GM12892 (cell line): ENCODE data around the gene MED22.

ENCODE experiments used
- POLR2A ChIP-seq: IDR thresholded peaks from 2 replicates; pipeline ENCODE4 v1.6.1; 2011; ENCODE audit warnings: low read depth, low read length, control low read depth
- TAF1 ChIP-seq: IDR thresholded peaks from 2 replicates; pipeline ENCODE4 v1.6.1; 2011; ENCODE audit warnings: low read depth, mild to moderate bottlenecking, control low read depth, low read length, borderline replicate concordance

DNA sequence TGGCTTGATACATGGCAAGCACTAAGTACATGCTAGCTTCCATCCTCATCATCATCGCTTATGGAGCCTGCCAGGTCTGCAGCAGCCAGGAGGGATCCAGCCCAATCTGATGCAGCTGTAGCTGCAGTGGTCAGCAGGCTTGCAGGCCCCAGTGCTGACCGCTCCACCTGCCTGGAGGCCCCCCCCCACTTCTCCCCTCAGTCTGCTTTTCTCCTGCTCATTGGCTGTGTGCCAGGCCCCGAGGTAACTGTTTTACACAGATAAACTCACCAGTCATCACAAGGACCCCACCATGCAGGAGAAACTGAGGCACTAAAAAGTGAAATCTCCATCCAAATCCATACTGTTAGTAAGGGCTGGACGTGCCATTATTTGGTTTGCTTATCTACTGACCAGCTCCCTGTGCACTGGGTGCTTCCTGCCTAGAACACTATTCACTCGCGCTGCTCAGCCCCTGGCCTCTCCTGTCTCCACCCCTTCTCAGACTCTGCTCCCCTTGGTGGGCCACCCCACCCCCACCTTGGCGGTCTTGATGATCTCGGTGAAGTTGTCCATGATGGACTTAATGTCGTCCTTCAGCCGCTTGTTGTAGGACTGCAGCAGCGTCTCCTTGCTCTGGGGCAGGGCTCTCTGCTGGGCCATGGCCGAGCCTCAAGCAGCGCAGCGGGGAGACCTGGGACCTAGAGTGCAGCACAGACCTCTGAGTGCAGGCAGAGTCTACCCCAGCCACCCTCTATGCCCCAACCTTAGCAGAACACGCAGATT, 1.7 kb downstream of the MED22 start:
- no peak; the same call in 1 of the 2 replicates for TF ChIP-seq POLR2A
- no peak for TF ChIP-seq TAF1
